ENCODE measurements around the gene BMAL1. TPM values are rescaled to one million over a fixed set of nuclear protein-coding genes. Genes with fewer than 3 reads are reported as not detected.

BMAL1 gene
- total RNA-seq, 2 experiments from 2014 or later = 71.3 to 73.3 TPM

- Mint-ChIP-seq H3K4me1 (ENCODE audit: low read depth) (no peaks in the 10 kb centered on the region), H3K4me3 (no peak overlapping the region), H3K9me3 (no peaks in the 10 kb centered on the region), H3K27ac (no peak overlapping the region), H3K27me3 (no peaks in the 10 kb centered on the region), H3K36me3 (ENCODE audit: low read depth) (peaks cover 63% of the 10 kb centered on the region)
- no peak for TF ChIP-seq CTCF (IDR thresholded peaks at IDR 0.05)
- no peaks in the 10 kb centered on the region for H3K4me1 ChIP-seq (ENCODE audit: insufficient read depth, low read length)
- intact Hi-C loops (cut with DNase I, micrococcal nuclease) = no loop called here
- ChIA-PET CTCF (interaction anchor here (0.7 kb wide), 1 partner anchor 425 kb away, joined by 4 read pairs; no protein-coding TSS in a partner anchor), POLR2A (no interaction called here)
- no peaks in the 10 kb centered on the region for H3K27me3 ChIP-seq (ENCODE audit: control insufficient read depth in 1 of 2, insufficient read depth in 2 of 2, low read length in 2 of 2)
- no peak overlapping the region for H3K4me3 ChIP-seq (ENCODE audit: low read length)
- no peaks in the 10 kb centered on the region for H3K9me3 ChIP-seq (ENCODE audit: control insufficient read depth in 1 of 2, insufficient read depth in 1 of 2, low read length in 2 of 2)
- ATAC-seq (ENCODE audit: poor library complexity) (no peak), DNase-seq (no peak)
- H3K36me3 ChIP-seq (ENCODE audit: insufficient read depth, low read length) = peaks cover 98% of the 10 kb centered on the region
- H3K27ac ChIP-seq (ENCODE audit: low read depth in 1 of 2, low read length in 2 of 2) = no peak overlapping the region
Measured at GRCh38 chr11:13367115-13367514, 89.5 kb downstream of the BMAL1 start.

- Mint-ChIP-seq H3K9me3 (no peaks in the 10 kb centered on the region), H3K27ac (no peak overlapping the region), H3K27me3 (no peaks in the 10 kb centered on the region), H3K4me1 (ENCODE audit: low read depth) (no peaks in the 10 kb centered on the region), H3K36me3 (ENCODE audit: low read depth) (peaks cover 55% of the 10 kb centered on the region), H3K4me3 (no peak overlapping the region)
- Histone ChIP-seq H3K27ac (ENCODE audit: low read depth in 1 of 2, low read length in 2 of 2) (no peak overlapping the region), H3K4me1 (ENCODE audit: insufficient read depth, low read length) (no peaks in the 10 kb centered on the region), H3K27me3 (ENCODE audit: control insufficient read depth in 1 of 2, insufficient read depth in 2 of 2, low read length in 2 of 2) (no peaks in the 10 kb centered on the region), H3K4me3 (ENCODE audit: low read length) (no peak overlapping the region), H3K9me3 (ENCODE audit: control insufficient read depth in 1 of 2, insufficient read depth in 1 of 2, low read length in 2 of 2) (no peaks in the 10 kb centered on the region), H3K36me3 (ENCODE audit: insufficient read depth, low read length) (peaks cover 99% of the 10 kb centered on the region)
- no peak for TF ChIP-seq CTCF (IDR thresholded peaks at IDR 0.05)
- no peak for ATAC-seq (ENCODE audit: poor library complexity)
- ChIA-PET CTCF (no interaction called here), POLR2A (no interaction called here)
- DNase-seq = no peak
- intact Hi-C loops (cut with DNase I, micrococcal nuclease) = no loop called here
Measured at GRCh38 chr11:13368041-13368446, 90.5 kb downstream of the BMAL1 start.

GRCh38 chr11:13373216-13373615, 95.6 kb downstream of the BMAL1 start:
- ChIA-PET POLR2A (interaction anchor here (0.6 kb wide), 1 partner anchor 23 kb away, joined by 3 read pairs; no protein-coding TSS in a partner anchor), CTCF (interaction anchor here (0.6 kb wide), 1 partner anchor 81 kb away, joined by 3 read pairs; no protein-coding TSS in a partner anchor)
- peaks cover 100% of the 10 kb centered on the region for H3K36me3 ChIP-seq (ENCODE audit: insufficient read depth, low read length)
- no peak overlapping the region for H3K4me3 ChIP-seq (ENCODE audit: low read length)
- H3K27ac ChIP-seq (ENCODE audit: low read depth in 1 of 2, low read length in 2 of 2) = no peak overlapping the region
- ATAC-seq (ENCODE audit: poor library complexity) = no peak
- H3K27ac Mint-ChIP-seq = no peak overlapping the region
- no peaks in the 10 kb centered on the region for H3K9me3 Mint-ChIP-seq
- no peak overlapping the region for H3K4me3 Mint-ChIP-seq
- H3K27me3 Mint-ChIP-seq = no peaks in the 10 kb centered on the region
- no peak for DNase-seq
- H3K4me1 ChIP-seq (ENCODE audit: insufficient read depth, low read length) = no peaks in the 10 kb centered on the region
- H3K36me3 Mint-ChIP-seq (ENCODE audit: low read depth) = peaks cover 26% of the 10 kb centered on the region
- no peaks in the 10 kb centered on the region for H3K4me1 Mint-ChIP-seq (ENCODE audit: low read depth)
- intact Hi-C loops (cut with DNase I, micrococcal nuclease) = no loop called here
- no peaks in the 10 kb centered on the region for H3K27me3 ChIP-seq (ENCODE audit: control insufficient read depth in 1 of 2, insufficient read depth in 2 of 2, low read length in 2 of 2)
- TF ChIP-seq CTCF (IDR thresholded peaks at IDR 0.05) = no peak
- H3K9me3 ChIP-seq (ENCODE audit: control insufficient read depth in 1 of 2, insufficient read depth in 1 of 2, low read length in 2 of 2) = no peaks in the 10 kb centered on the region

Data from CD4-positive, alpha-beta T cell (primary cell).